HG03159 (cell line): ENCODE measurements around the gene B3GAT1.

ENCODE experiments used
- ATAC-seq: cut with Tn5 transposase; IDR thresholded peaks from one replicate; pipeline ENCODE4 v1.9.1; 2021; ENCODE audit warnings: mild to moderate bottlenecking, moderate library complexity; ENCODE audit not compliant: unreplicated experiment

B3GAT1 gene

DNA sequence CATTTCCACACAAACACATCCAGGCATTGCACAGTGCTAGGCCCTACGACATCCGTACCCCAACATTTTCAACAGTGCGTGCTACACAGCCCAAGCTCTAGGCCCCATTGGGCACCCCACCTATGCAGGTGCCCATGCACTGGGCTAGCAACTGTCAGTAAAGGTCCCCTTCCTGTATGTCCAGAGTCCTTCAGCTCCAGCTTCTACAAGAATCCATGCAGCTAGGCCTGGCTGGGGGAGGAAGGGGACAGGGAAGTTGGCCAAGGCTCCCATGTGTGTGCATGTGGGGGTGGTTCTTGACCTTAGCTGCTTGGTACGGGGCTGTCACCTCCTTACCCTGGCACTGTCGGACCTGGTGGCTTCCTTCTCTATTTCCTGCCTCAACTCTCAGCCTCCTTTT, 1.3 kb downstream of the B3GAT1 start:
- no peak for ATAC-seq

DNA sequence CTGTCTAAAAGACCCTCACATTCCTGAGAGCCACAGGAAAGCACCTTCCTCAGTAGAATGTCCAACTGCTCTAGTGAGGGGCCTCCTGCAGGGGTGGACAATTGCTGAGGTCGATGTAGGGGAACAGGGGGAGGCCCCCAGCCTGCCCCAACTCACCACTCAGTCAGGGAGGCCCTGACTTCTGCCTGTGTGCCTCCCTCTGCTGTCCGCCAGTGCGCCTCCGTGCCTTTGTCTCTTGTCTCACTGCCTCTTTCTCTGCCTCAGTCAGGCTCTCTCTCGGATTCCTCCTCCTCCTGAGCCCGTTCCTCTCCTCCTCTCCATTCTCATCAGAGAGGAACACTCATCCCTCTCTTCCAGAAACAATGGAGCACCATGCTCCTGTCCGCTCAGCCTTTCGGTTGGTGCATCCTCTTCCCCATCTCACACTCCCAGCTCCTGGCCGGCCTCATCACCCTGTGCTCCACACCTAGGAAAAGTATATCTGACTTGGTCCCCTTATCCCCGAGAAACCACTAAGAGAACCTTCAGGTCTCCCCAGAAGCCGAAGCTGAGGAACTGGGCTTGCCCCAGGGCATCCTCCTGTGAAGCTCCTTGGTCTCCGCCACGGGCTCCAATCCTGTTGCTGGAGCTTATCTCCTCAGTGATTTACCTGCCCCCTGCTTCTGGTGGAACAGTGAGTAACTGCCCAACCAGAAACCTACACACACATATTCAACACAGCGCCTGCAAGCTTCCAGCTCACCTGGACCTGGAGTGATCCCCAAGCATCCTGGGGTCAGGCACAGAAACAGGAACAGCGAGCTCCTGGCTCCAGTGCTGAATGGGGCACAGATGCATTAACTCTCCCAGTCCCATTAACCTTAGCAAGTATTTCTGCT, 2.3 kb downstream of the B3GAT1 start:
- ATAC-seq: no peak

DNA sequence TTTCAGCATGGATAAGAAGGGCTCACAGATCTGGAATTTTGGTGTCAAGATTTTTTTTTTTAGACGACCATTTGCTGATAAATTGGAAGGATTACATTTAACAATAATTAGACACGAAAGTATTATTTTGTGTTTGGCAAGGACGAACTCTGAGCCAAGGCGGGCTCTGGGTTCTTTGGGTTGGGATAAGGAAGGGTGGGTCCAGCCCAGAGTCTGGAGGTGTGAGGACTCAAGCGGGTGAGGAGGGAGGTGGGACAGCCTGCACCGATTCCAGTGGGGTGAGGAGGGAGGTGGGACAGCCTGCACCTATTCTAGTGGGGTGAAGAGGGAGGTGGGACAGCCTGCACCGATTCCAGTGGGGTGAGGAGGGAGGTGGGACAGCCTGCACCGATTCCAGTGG, 4.1 kb downstream of the B3GAT1 start:
- no peak for ATAC-seq

DNA sequence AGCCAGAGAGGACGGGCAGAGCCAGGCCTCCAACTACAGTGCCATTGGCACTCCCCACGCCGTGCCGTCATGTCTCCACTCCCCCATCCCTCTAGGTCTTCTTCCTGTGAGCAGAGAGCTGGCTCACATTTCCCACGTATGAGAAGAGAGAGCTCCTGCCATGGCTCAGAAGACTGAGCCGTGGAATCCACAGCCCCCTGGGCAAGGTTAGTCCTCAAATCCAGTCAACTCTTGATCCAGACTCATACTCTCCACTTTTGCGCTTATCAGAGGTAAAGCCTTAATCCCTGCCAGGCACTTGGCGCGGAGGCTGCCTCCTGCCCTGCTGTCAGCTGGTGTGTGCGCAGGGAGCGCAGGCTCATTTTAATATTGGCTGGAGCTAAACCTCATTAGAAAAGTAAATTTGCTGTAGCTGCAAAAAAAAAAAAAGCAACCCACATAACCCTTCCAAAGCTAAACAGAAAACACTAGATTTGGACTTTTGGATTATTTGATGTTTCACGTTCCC, 4.7 kb downstream of the B3GAT1 start:
- no peak for ATAC-seq

DNA sequence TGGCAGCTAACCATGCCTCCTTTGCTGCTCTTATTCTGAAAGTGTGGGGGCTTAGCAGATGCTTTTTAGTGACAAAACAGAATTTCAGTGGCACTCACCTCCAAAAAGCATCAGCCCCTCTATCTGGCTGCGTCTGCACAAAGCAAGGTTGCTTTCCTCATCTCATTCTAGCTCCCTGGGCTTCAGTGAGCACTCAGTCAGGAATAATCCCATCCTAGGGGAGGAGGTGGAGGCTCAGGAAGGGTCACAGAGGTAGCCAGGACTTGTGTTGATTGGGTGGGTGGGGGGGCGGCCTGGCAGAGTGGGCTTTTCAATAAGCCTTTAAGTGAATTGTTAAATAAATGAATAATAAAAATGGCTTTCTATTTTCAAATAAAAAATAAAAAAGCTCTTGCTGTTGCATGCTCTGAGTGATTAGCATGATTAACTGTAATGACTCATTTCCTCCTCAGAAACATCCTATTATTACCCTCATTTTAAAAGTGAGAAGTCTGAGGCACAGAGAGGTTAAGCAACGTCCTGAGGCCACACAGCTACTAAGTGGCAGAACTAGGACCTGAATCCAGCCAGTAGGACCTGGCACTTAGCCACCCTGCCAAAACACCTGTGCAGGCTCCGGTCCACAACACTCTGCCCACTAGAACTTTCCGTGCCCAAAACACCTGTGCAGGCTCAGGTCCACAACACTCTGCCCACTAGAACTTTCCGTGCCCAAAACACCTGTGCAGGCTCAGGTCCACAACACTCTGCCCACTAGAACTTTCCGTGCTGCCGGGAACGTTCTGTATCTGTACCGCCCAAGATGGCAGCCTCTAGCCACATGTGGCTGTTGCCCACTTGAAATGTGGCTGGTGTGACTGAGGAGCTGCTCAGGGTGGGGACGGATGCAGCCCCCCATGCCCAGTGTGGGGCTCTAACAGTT, 5.5 kb downstream of the B3GAT1 start:
- no peak for ATAC-seq

DNA sequence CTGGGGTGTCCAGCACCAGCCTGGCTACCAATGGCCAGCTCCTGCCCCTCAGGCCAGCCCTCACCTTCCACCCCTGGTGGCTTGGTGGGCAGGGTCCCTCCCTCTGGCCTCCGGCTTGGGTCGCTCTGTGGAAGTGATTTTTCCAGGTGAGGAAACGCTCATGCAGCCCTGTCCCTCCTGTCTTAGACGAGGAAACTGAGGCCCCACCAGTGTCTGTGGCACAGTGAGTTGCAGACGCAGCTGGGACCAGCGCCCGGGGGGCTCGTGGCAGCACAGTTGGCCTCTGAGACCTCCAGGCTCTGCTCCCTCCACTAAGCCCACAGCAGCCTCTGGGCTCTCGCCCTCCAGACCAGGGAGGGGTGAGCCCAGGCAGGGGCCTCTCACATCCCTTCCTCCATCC, 6.2 kb downstream of the B3GAT1 start:
- ATAC-seq: no peak

DNA sequence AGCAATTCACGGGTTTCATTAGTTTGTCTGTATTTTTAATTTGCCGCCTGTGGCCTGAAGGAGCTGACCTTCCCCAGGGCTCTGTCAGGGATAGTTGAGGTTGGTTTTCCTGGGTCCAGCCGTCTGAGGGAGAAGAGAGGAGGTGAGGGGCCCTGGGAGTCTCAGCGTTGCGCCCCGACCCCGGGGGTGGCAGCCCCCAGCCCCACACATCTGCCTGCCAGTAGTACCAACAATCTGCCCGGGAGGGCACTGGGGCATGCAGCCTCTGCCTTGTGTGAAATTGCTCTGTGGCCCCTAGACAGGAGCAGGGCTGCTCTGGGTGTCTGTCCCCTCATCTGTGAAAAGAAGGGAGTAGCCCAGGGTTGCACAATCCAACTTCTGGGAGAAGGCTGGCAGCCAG, 6.6 kb downstream of the B3GAT1 start:
- no peak for ATAC-seq

DNA sequence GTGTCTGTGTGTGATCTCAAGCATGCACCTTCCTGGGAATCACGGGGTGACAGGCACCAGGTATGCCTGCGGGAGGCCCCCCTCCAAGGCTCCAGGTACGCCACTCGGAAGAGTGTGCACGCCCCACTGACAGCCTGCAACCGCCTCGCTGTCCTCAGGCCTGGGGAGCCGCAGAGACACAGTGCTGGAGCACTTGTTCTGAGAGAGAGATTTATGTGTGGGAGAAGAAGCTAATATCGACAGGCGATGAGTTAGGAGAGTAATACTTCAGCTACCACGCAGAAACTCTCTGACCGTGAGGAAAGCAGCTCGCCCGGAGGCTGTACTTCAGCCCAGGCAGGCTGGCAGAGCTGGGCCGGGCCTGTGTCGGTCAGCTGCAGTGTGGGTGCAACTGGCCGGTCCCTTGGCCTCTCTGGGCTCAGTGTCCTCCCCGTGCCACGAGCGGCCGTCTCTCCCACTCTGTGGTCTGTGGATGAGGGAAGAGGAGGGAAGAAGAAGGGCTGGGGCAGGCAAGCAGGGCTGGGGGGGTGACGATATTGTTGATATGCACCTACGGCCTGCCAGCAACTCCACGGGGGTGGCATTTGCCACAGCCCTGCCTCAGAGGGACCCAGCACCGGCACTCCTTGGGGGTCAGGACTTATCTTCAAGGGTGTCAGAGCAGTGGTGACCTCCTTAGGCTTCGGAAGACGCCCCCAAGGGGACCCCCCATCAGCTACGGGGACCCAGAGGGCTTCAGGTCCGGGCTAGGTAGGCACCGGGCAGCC, 7.3 kb downstream of the B3GAT1 start:
- ATAC-seq: no peak

DNA sequence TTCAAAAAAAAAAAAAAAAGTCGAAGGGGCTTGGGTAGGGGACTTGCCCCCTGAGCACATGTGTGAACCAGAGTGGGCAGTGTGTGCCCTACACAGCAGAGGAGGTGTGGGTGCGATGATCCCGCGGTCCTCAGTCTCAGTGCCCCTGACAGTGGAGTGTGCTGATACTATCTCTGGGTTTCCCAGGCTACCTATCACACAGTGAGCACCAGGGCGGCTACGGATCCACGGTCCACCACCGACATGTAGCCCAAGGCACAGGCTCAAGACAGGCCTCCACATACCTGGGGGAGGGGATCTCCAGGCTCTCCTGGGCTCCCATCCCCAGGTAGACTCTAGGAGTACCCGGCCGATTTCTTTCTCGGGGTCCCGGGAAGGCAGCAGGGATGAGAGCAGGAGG, 9.1 kb downstream of the B3GAT1 start:
- ATAC-seq: no peak

DNA sequence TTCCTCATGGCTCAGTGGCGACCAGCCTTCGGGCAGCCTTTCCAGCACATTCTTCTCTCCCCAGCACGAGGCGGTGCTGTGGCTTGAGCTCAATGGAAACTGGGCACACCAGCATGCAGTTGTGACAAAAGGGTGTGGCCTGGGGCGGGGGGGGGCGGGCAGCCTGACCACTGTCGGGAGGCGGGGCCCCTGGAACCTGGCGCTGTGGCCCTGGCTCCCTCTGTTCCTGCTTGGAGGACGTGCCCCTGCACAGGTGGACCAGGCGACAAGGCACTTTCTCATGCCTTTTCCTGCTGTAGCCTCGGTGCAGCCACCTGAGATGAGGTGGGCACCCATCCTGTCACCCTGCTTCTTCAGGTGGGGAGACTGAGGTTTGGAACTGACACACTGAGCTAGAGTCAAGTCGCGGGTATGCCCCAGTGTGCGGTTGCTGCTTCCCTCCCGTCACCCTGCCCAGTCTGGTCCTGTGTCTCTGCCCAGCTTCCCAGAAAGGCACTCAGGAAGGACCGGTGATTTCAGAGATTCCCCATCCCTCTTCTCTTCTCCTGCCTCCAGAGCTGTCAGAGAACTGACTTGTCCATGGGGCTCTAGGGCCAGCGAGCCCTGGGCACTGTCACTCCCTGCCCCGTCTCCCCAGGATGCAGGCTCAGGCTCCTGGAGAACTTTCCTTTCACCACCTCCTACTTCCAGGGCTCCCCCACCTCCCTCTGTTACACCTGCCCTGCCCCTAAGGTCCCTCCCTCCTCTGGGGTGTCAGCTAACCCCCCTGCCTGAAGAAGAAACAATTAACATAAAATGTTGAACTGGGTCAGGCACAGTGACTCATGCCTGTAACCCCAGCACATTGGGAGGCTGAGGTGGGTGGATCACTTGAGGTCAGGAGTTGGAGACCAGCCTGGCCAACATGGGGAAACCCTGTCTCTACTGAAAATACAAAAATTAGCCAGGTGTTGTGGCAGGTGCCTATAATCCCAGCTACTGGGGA, 9.9 kb downstream of the B3GAT1 start:
- no peak for ATAC-seq

DNA sequence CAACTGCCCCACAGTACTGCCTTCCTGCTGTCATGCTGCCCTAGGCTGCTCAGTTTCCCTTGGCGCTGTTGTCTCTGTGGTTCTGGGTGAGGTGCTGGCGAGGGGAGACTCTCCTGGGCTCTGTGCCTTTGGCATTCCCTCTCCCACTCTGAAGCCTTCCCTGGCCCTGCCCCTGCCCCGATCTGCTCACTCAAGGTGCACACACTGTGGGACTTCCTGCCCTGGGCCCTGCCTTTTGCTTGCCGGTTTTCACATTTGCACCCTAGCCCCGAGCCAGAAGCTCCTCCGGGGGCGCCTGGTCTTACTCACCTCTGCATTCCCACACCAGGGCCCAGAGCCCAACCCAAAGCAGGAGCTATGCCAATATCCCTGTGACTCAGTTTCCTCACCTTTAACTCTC, 12.0 kb downstream of the B3GAT1 start:
- no peak for ATAC-seq

DNA sequence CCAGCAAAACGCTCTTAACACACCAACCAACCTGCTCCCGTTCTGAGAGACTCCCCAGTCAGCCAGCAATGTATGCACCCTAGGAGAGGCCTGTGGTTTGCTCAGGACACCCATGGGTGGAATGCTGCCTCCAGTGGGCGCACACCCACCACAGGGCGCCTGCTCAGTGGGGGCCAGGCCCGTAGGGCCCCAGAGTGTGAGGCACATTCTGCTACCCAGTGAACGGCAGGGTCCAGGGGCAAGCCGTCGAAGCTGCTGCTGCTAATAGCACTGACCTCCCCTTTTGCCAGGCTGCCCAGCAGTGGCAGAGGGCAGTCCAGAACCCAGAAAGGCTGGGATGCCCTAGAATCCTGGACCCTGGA, 12.8 kb downstream of the B3GAT1 start:
- ATAC-seq: no peak

DNA sequence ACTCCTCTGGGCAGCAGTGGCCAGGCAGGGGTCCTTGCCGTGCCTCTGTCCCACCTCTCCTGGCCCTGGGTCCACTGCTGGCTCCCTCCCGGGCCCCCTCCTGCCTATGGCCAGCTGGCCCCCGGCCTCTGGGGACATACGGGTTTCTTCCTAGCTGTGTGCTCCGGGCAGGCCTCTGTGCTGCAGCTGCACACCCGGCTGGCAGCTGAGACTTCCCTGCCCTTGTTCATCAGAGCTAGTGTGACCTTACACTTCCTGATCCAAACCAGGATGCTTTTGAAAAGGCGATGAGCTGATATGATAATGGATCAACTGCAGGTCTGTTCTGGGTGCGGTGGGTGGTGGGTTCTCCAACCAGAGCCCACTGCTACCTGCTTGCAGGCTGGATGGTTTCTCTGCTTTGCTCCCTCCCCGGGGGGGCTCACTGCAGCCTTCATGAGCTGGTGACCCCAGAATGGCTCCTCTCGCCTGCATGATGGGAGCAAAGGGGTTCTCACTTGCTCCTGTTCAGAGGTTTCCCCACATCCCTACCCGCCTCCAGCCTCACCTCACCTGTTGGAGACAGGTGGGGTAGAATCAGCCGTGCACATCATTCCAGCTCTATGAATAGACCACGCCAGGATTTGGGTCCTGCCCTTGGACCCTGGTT, 13.3 kb downstream of the B3GAT1 start:
- ATAC-seq: no peak

DNA sequence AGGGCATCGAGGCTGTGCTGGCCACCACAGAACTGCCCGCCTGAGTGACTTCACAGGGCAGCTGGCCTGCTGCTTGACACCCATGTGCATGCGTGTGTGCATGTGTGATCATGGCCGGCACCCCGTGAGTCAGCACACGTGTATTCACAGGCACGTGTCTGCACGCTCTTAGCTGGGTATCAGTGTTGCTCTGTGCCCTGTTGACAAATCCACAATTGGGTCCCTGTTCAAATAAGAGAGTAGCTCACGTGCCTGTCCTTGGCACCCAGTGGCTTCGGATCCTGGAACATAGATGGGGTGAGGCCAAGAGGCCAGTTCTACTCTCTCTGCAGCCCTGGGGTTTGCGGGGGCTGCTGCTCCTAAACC, 14.0 kb downstream of the B3GAT1 start:
- no peak for ATAC-seq

DNA sequence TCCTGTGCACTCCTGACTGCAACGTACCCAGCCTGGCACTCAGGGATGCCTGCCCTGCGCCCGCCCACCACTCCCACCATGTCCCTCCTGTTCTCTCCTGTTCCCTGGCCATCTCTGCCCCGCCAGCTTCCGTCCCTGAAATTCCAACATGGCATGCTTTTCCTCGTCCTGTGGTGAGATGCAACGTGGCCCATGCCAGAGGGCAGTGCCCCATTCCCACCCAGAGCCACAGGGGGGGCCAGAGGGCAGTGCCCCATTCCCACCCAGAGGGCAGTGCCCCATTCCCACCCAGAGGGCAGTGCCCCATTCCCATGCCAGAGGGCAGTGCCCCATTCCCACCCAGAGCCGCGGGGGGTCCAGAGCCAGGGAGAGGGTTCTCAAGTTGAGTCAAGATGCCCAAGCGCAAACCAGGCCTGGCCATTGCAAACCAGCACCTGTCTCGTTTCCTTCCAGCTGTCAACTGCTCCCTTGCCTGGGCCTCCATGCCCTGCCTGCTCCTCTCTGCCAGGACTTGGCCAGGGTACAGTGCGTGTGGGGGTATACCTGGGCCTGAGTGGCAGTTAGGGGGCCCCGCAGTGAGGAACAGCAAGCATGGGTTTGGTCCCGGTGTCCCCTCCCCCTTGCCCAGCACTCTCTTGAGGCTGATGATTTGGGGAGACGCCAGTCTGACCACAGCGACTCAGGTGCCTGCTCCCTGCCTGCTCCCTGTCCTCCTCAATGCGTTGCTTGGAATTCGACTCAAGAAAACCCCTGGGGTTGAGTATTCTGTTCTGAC, 14.6 kb downstream of the B3GAT1 start:
- ATAC-seq: no peak

DNA sequence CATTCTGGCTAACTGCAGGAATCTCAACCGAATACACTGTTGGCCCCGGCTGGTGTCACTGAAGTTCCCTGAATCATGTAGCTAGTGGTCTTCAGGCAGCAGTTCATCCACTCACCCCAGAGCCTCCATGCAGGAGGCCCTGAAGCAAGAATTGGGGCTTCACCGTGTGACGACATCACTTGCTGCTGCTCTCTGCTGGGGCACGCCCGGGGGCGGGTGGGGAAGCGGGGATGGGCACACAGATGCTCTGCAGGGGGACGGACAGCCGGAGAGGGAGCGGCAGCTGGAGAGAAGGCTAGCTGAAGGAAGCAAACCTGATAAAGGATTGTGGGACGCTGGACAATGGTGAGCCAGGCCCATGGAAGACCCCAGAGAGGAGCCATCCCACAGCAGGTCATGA, 17.0 kb downstream of the B3GAT1 start:
- ATAC-seq: no peak

DNA sequence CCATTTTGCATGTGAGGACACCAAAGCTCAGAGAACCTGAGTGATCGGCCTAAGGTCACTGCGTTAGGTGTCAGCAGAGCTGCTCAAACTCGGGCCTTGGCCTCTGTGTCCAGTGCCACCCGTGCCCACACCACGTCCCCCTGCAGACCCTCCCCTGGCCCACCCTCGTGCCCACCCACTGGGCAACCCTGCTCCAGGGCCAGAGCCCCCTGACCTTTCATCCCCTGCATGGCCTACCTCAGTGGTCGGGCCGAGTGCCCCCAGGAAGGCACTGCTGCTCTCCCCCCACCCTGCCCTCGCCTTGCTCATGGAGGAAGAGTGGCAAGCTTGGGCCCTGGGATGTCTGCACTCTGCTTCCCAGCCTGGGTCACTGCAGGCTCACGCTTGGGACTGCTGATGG, 17.7 kb downstream of the B3GAT1 start:
- ATAC-seq: no peak

DNA sequence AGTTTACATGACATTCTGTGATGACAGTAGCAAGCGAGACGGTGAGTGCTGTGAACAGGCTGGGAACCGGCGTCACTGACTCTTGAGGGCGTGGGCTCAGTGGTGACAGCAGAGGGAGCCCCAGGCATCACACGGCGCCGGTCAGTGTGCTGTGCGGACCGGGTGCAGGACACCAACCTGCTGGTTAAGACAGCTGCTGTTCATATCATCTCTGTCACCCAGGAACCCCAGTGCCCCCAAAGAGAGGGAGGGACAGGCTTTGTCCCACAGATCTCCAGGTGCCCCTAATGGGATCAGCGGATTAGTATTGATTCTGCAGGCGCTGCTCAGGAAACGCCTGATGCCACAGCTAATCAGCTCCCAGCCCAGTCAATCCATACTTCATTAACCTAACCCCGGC, 18.4 kb downstream of the B3GAT1 start:
- ATAC-seq: no peak
